Stomach (tissue), 4 donors: Measurements from ENCODE around the gene FHL2.

ENCODE experiments used
- CTCF ChIP-seq, 7 experiments: fragments of 450-650 bp in 4 of 7; fragments of 200-600 bp in 3 of 7; sonication (generic) in 3 of 7; IDR thresholded peaks; one replicate each; pipeline ENCODE4 v1.5.1; 2016 to 2019; ENCODE audit warnings: antibody characterized with exemption in 7 of 7, control low read depth in 2 of 7, mild to moderate bottlenecking in 1 of 7
- POLR2A ChIP-seq, 4 donors: fragments of 450-650 bp; IDR thresholded peaks; one replicate each; pipeline ENCODE4 v1.6.1; 2016; ENCODE audit warnings: antibody characterized with exemption in 4 of 4, control low read depth in 2 of 4, mild to moderate bottlenecking in 1 of 4, moderate library complexity in 1 of 4

- TF ChIP-seq CTCF (IDR thresholded peaks at IDR 0.05) = no peak
- TF ChIP-seq POLR2A (IDR thresholded peaks at IDR 0.05) = no peak
Measured at GRCh38 chr2:105365206-105365605, 33.6 kb downstream of the FHL2 start.
